SH-SY5Y (cell line): ENCODE data around the gene GPATCH4.

Experiments
- GATA2 ChIP-seq: IDR thresholded peaks from 2 replicates; pipeline ENCODE4 v1.6.1; 2011; ENCODE audit warnings: mild to moderate bottlenecking, low read depth, low read length
- GATA3 ChIP-seq: IDR thresholded peaks from 2 replicates; pipeline ENCODE4 v1.6.1; 2011; ENCODE audit warnings: low read depth, mild to moderate bottlenecking, low read length, moderate library complexity

GRCh38 chr1:156578055-156578454 lies 23.2 kb downstream of the GPATCH4 start:
- TF ChIP-seq GATA3 (no peak), GATA2 (no peak)
